ENCODE results near the gene ELK4. TPM values are rescaled to one million over a fixed set of nuclear protein-coding genes. Genes with fewer than 3 reads are reported as not detected.

Gene ELK4
- total RNA-seq, 1 donor from 2014 or later, result 36.3 TPM

GRCh38 chr1:205570796-205571537, 60.8 kb downstream of the ELK4 start:
- intact Hi-C loops (cut with micrococcal nuclease), result no loop called here
- no peaks in the 10 kb centered on the region for H3K9me3 ChIP-seq (replicated peaks)
- DNase-seq, result no peak
- no peak for TF ChIP-seq CTCF (IDR thresholded peaks at IDR 0.05; ENCODE audit: borderline replicate concordance)
- no peak overlapping the region for H3K27ac ChIP-seq (replicated peaks)
- H3K36me3 ChIP-seq, result no peaks in the 10 kb centered on the region
- no peak overlapping the region for H3K4me3 ChIP-seq
- peaks cover 8% of the 10 kb centered on the region for H3K4me1 ChIP-seq
- peaks cover 51% of the 10 kb centered on the region for H3K27me3 ChIP-seq (ENCODE audit: low read depth)

DNA sequence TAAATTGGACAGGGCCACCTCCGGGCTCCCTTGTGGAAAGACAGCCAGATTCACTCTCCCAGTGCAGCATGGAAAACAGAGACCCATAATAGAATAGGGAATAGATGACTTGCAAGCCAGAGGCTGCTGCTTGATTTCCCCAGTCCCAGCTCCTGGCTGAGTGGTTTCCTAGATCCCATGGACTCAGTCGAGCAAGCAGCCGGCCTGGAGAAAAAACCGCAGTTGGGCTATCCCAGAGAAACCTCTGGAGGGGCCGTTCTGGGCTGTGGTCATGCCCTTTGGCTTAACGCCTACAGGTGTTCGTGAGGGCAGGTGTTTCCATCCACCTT, 61.7 kb downstream of the ELK4 start:
- intact Hi-C loops (cut with micrococcal nuclease), result no loop called here
- Histone ChIP-seq H3K36me3 (no peaks in the 10 kb centered on the region), H3K4me1 (peaks cover 8% of the 10 kb centered on the region), H3K27ac (replicated peaks) (no peak overlapping the region), H3K27me3 (ENCODE audit: low read depth) (peaks cover 58% of the 10 kb centered on the region), H3K9me3 (replicated peaks) (no peaks in the 10 kb centered on the region), H3K4me3 (no peak overlapping the region)
- no peak for TF ChIP-seq CTCF (IDR thresholded peaks at IDR 0.05; ENCODE audit: borderline replicate concordance)
- DNase-seq, result no peak

GRCh38 chr1:205569411-205570172, 62.2 kb downstream of the ELK4 start:
- DNase-seq, result no peak
- Histone ChIP-seq H3K36me3 (no peaks in the 10 kb centered on the region), H3K9me3 (replicated peaks) (no peaks in the 10 kb centered on the region), H3K4me3 (peak overlapping the region; percentile 63), H3K4me1 (peaks cover 8% of the 10 kb centered on the region), H3K27me3 (ENCODE audit: low read depth) (peaks cover 59% of the 10 kb centered on the region), H3K27ac (replicated peaks) (no peak overlapping the region)
- TF ChIP-seq CTCF (IDR thresholded peaks at IDR 0.05; ENCODE audit: borderline replicate concordance), result peak; percentile 5
- intact Hi-C loops (cut with micrococcal nuclease), result no loop called here

DNA sequence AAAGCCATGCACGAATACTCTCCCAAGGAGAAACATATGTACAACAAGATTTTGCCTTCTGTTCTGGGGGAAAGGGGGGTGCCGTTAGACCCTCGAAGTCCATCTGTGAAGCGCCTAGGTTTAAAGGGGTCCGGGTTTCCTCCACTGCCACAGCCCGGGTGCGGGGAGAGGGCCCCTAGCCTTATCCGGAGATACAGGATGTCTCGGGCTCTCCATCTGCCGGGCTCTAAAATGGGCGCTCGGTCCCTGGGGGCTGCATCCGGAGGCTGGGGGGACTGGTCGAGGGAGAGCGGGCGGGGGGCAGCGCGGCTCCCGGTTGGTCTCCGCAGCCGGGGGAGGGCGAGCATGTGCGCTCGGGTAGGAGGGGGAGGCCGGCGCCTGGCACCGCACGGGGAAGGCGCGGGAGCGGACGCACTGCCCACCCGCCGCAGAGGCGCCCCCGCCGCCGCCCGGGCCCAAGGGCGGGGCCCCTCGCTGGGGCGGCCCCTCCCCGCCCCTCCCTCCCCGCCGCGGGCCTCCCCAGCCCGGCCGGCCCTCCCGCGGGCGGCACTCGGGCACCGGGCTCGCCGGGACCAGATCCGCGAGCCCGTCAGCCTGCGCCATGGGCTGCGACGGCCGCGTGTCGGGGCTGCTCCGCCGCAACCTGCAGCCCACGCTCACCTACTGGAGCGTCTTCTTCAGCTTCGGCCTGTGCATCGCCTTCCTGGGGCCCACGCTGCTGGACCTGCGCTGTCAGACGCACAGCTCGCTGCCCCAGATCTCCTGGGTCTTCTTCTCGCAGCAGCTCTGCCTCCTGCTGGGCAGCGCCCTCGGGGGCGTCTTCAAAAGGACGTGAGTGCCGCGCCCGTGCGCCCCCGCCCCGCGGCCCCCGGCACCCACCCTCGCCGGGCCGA, 63.1 kb downstream of the ELK4 start:
- Histone ChIP-seq H3K27me3 (ENCODE audit: low read depth) (peaks cover 64% of the 10 kb centered on the region), H3K36me3 (no peaks in the 10 kb centered on the region), H3K27ac (replicated peaks) (no peak overlapping the region), H3K9me3 (replicated peaks) (no peaks in the 10 kb centered on the region), H3K4me1 (peaks cover 8% of the 10 kb centered on the region), H3K4me3 (peak overlapping the region; percentile 63)
- intact Hi-C loops (cut with micrococcal nuclease), result no loop called here
- TF ChIP-seq CTCF (IDR thresholded peaks at IDR 0.05; ENCODE audit: borderline replicate concordance), result peak; percentile 42
- DNase-seq, result no peak

DNA sequence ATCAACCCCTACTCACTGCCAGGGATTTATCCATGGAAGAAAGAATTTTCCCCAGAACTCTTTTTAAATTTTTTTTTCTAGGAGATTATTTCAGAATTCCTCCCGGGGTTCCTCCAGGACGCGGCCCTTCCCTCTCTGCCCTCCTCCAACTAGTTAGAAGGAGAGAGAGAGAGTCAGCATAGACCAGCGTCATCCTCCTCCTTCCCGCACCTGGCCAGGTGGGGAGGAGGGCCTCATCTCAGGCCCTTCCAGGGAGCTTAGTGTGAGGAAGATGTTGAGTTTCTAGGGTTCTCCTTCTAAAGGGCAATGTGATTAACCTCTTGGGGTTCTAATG, 63.7 kb downstream of the ELK4 start:
- no peaks in the 10 kb centered on the region for H3K36me3 ChIP-seq
- H3K9me3 ChIP-seq (replicated peaks), result no peaks in the 10 kb centered on the region
- intact Hi-C loops (cut with micrococcal nuclease), result no loop called here
- TF ChIP-seq CTCF (IDR thresholded peaks at IDR 0.05; ENCODE audit: borderline replicate concordance), result no peak
- H3K27ac ChIP-seq (replicated peaks), result no peak overlapping the region
- peaks cover 8% of the 10 kb centered on the region for H3K4me1 ChIP-seq
- peak overlapping the region; percentile 63 for H3K4me3 ChIP-seq
- peaks cover 64% of the 10 kb centered on the region for H3K27me3 ChIP-seq (ENCODE audit: low read depth)
- DNase-seq, result no peak
